ENCODE measurements around the gene FBXL7. TPM values are rescaled to one million over a fixed set of nuclear protein-coding genes. Genes with fewer than 3 reads are reported as not detected.

FBXL7 gene
- total RNA-seq, 1 donor from 2014 or later, result 12.1 TPM

DNA sequence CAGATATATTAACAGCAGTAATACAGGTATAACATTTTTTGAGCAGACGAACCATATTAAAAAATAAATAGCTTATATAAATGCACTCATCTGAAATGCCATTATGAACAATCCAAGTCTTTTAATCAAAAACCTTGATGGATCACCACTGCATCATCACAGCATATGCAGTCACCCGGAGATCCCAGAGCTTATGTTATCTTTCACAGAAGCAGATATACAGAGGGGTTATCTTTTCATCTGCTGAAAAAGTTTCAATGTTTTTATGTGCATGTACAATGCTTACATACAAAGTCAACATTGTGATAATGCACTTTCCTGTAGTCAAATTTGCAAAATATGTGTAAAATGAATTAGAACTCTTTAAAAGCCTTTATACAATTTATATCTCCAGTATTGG lies 211.9 kb downstream of the FBXL7 start:
- no peak for DNase-seq (ENCODE audit: low spot score)

GRCh38 chr5:15715535-15715934 lies 215.6 kb downstream of the FBXL7 start:
- no peak for DNase-seq (ENCODE audit: low spot score)

DNA sequence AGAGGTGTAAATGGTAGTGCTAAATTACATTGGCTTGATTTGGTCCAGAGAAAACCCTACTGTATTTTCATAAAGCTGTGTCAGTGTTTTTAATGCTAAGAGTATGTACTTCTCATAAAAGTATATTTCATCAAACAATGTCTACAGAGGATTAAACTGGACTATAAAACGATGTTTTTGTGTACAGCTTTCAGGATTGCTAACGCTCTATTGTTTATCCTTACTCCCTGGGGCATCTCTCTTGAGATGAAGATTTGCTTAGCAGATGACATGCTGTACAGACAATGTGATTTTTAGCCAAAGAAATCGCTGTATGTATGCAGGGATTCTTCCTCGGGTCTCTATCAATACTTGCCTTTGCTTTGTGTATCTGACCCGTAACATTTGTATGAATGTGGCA lies 216.0 kb downstream of the FBXL7 start:
- DNase-seq (ENCODE audit: low spot score), result no peak

GRCh38 chr5:15717001-15717400 lies 217.0 kb downstream of the FBXL7 start:
- DNase-seq (ENCODE audit: low spot score), result no peak

DNA sequence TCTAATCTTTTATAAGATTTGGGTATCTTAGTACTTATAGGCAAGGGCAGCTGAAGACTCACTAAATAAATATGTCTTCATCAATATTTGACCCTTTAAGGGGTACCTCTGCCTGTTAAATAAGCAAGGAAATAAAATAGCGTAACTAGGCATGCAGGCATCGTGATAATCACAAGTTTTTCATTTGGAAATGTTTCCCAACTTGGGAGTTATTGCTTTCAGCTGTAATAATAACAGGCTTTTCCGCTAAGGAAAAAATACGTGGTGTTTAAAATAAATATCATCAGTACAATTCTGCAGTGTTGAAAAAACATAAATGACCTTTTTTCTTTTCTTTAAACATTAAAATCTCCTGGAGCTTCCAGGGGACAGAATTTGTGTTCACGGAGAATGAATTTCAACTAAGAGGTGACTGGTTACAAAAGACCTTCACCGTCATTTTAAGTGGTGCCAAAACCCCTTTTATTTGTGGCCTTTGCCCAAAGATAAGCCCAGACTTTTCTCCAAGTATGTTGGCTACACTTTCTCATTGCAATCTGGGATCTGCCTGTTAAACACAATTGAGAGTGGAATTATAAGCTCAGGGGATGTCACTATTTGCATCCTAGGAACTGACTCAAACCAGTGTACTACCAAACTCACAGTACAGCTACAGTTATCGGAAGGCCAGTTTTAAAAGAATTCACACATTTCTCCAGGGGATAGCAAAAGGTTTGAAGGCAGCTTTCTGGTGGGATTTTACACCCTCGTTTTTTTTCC lies 218.6 kb downstream of the FBXL7 start:
- no peak for DNase-seq (ENCODE audit: low spot score)

DNA sequence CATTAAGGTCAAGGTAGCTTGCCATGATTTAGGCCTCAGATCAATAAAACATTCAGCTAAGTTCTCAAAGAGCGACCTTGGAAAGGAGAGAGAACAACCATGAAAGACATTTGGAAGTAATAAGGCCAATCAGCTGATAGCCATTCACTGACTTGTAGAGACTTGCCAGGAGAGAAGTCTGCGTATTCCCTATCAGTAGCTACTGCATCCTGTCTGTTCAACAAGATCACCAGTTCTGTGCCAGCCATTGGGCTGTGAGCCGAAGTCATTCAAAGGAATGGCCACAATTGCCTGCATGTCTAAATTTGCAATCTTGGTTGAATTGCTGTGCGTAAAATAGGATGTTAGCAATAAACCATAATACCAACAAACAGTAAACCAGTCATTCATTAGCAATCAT lies 219.8 kb downstream of the FBXL7 start:
- DNase-seq (ENCODE audit: low spot score), result no peak

GRCh38 chr5:15720515-15720914 lies 220.5 kb downstream of the FBXL7 start:
- no peak for DNase-seq (ENCODE audit: low spot score)

DNA sequence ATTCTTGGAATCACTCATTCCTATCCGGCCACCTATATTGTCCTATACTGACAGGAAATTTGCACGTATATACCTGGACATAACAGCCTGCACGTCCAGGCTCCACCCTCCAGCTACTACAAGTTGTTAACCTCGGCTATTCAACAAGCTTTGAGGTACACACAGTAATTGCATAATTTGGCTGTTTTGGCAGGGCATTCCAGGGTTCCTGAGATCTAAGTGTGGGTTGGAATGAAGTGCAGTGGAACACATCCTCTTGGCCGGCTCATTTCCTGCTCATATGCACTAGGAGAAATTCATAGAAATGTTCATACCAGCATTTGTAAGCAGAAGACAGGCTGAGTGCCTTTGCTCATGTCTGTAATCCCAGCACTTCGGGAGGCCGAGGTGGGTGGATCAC lies 222.3 kb downstream of the FBXL7 start:
- DNase-seq (ENCODE audit: low spot score), result no peak

DNA sequence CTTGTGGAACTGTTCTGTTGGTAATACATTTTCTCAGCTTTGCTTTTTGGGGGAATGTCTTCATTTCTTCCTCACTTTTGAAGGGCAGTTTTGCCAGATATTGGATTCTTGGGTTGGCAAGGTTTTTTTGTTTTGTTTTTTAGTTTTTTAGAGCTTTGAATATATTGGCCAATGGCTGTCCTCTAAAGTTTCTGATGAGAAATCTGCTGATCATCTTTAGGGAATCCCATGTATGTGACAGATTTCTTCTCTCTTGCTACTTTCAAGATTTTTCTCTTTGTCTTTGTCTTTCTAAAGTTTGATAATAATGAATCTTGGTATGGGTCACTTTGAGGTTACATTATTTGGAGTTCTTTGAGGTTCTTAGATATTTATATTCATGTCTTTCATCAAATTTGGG lies 227.4 kb downstream of the FBXL7 start:
- no peak for DNase-seq (ENCODE audit: low spot score)

GRCh38 chr5:15728811-15729210 lies 228.8 kb downstream of the FBXL7 start:
- DNase-seq (ENCODE audit: low spot score), result no peak

DNA sequence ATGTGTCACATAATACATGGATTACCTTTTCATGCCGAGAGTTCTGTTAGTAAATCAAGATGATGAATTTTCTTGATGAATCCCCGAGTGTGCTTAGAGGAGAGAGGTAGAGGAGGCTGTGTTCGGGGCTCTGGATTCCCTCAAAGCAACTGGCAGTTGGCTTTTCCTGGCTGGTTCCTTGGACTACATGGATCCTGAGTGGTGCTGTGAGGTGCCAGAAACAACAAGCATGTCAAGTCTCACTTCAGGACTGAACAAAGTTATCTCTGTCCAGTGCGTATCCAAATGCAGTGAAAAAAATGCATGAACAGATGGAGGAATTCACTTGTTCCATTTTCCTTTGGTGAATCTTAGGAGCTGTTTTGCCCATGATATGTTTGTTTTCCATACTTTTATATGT lies 231.7 kb downstream of the FBXL7 start:
- DNase-seq (ENCODE audit: low spot score), result no peak

DNA sequence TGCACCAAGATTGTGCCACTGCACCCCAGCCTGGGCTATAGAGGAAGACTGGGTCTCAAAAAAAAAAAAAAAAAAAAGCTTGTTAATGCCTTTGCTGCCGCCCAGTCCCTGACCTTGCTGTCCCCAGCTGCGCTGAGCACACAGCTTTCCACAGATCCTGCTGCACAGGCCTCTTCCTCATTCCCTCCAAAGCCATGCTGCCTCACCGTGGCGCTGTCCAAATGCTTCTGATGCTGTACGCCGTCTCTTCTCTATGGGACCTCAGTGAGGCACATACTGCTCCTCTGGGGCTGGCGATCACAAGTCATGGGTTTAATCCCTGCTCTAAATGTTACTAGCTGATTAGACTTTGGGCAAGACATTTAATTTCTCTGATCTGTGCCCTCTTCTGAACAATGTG lies 234.1 kb downstream of the FBXL7 start:
- DNase-seq (ENCODE audit: low spot score), result no peak

- no peak for DNase-seq (ENCODE audit: low spot score)
Measured at GRCh38 chr5:15737036-15737821, 237.2 kb downstream of the FBXL7 start.

DNA sequence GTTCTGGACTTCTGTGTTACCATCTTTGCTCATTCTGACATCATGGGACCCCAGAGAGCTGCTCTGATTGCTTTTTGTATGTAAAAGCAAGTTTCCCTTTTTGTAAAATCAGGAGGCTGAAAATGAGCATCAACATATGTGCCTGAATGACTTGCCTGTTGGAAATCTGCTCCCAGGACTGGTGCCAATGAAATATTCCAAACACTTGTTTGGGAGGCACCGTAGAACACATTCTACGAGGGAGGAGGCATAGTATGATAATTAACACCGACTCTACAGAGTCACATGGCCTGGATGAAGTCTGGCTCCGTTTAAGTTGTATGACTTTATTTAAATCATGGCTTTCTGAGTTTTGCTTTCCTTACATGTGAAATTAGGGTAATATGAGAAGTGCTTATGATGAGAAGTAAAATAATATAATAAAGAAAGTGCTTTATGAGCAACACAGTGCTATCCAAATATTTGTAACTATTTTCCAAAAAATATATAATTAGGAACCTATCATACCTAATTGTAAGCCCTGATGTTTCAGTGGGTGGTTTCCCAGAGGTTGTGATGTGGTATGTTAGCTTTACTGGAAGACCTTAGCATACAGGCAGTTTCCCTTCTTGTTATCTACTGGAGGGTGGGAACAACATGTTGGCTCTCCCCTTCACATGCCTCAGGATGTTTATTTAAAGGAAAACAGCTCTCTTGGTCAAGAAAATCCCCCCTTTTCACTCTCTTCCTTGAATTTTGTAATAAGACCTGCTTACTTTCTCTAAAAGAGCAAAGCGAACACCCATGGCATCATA lies 238.1 kb downstream of the FBXL7 start:
- DNase-seq (ENCODE audit: low spot score), result no peak

GRCh38 chr5:15740383-15740782 lies 240.4 kb downstream of the FBXL7 start:
- DNase-seq (ENCODE audit: low spot score), result no peak

- DNase-seq (ENCODE audit: low spot score), result no peak
Measured at GRCh38 chr5:15741591-15741990, 241.6 kb downstream of the FBXL7 start.

- no peak for DNase-seq (ENCODE audit: low spot score)
Measured at GRCh38 chr5:15746833-15747232, 246.9 kb downstream of the FBXL7 start.

GRCh38 chr5:15748266-15748665 lies 248.3 kb downstream of the FBXL7 start:
- no peak for DNase-seq (ENCODE audit: low spot score)

GRCh38 chr5:15752663-15753285 lies 252.8 kb downstream of the FBXL7 start:
- DNase-seq (ENCODE audit: low spot score), result peak; percentile 22

- DNase-seq (ENCODE audit: low spot score), result no peak
Measured at GRCh38 chr5:15753752-15754151, 253.8 kb downstream of the FBXL7 start.

DNA sequence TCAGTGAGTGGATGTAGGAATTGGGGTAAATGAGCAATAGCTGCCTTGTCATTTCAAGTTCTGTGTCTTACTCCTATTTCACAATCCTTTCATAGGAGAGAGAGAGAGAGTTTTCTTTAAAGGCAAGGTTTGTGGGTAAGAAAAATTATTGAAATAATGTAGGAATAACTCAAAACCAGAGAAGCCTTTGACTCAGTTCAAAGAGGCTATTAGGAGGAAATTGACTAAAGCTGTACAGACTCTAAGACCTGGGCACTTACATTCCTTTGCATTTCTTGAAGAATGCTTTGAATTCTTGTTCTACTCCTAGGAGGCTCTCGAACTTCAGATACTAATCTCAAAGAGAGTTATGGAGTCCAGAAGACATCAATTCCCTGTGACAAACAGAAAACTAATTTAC lies 257.1 kb downstream of the FBXL7 start:
- DNase-seq (ENCODE audit: low spot score), result no peak

DNA sequence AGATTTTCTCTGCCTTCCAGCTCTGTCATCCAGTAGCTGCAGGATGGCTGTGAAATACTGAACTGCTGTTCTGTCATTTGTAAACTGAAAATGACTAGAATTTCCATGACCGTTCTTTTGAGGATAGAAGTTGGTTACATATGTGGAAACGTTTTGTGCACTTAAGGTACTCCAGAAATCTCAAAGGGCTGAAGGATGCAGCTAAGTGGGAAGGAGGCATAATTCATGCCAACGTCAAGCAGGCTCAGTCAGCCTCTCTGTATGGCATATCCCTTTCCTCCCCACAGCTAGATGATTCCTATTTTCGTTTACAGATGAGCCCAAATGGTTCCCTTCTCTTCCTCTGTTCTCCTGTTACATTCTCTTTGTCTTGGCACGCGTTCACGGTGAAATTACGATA lies 257.6 kb downstream of the FBXL7 start:
- DNase-seq (ENCODE audit: low spot score), result no peak

All from mucosa of gallbladder (tissue), 1 donor.